ENCODE data around the gene BICD2.
A peak's percentile ranks its signal among the peaks of the same experiment; 100 is the strongest.
"Not testable (repeated sequence)": the region's sequence is repeated elsewhere in the genome, so short reads cannot be mapped to it uniquely, and the experiment has no call there.

BICD2 gene

DNA sequence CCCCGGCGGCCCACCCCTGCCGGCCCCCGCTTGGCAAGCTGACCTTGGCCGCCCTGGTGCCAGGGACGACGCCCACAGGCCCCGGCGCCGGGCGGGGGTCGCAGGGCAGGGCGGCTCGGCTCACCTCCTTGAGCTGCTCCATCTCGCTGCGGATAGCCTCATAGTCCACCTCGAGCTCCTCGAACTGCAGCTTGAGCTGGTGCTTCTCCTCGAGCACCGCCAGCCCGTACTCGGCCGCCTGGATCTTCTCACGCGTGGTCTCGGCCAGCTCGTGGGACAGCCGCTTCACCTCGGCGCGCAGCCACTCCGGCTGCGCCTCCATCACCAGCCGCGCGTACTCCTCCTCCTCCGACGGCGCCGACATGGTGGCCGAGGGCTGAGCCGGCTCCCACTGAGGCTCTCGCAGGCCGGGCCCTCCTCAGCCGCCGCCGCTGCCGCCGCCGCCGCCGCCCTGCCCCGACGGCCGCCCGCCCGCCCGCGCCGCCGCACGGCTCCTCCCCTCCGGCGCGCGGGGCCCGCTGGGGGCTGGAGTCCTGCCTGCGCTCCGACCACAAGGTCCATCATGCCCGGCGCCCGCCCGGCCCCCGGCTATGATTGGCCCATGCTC lies at the start of gene BICD2:
Gene BICD2 (minus strand): TSS at position 453 of the 607 bp plus-strand sequence. CDS start 89 bp downstream, at position 364.
- Histone ChIP-seq H3K4me1 (ENCODE audit: insufficient read depth, poor library complexity, severe bottlenecking) (peaks cover 6% of the 10 kb centered on the region), H3K36me3 (ENCODE audit: low read depth) (no peaks in the 10 kb centered on the region), H3K9me3 (ENCODE audit: severe bottlenecking) (no peaks in the 10 kb centered on the region), H3K27ac (ENCODE audit: poor library complexity, severe bottlenecking) (peak within 1 kb of the TSS; percentile 77), H3K27me3 (ENCODE audit: insufficient read depth, poor library complexity, severe bottlenecking) (no peaks in the 10 kb centered on the region), H3K4me3 (ENCODE audit: severe bottlenecking) (peak within 1 kb of the TSS; percentile 78)
- TF ChIP-seq, protein P1, sequence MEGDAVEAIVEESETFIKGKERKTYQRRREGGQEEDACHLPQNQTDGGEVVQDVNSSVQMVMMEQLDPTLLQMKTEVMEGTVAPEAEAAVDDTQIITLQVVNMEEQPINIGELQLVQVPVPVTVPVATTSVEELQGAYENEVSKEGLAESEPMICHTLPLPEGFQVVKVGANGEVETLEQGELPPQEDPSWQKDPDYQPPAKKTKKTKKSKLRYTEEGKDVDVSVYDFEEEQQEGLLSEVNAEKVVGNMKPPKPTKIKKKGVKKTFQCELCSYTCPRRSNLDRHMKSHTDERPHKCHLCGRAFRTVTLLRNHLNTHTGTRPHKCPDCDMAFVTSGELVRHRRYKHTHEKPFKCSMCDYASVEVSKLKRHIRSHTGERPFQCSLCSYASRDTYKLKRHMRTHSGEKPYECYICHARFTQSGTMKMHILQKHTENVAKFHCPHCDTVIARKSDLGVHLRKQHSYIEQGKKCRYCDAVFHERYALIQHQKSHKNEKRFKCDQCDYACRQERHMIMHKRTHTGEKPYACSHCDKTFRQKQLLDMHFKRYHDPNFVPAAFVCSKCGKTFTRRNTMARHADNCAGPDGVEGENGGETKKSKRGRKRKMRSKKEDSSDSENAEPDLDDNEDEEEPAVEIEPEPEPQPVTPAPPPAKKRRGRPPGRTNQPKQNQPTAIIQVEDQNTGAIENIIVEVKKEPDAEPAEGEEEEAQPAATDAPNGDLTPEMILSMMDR (IDR thresholded peaks at IDR 0.05; ENCODE audit: poor library complexity, severe bottlenecking): no peak
- ATAC-seq (ENCODE audit: low read depth) (no peak), DNase-seq (ENCODE audit: low spot score) (no peak)

DNA sequence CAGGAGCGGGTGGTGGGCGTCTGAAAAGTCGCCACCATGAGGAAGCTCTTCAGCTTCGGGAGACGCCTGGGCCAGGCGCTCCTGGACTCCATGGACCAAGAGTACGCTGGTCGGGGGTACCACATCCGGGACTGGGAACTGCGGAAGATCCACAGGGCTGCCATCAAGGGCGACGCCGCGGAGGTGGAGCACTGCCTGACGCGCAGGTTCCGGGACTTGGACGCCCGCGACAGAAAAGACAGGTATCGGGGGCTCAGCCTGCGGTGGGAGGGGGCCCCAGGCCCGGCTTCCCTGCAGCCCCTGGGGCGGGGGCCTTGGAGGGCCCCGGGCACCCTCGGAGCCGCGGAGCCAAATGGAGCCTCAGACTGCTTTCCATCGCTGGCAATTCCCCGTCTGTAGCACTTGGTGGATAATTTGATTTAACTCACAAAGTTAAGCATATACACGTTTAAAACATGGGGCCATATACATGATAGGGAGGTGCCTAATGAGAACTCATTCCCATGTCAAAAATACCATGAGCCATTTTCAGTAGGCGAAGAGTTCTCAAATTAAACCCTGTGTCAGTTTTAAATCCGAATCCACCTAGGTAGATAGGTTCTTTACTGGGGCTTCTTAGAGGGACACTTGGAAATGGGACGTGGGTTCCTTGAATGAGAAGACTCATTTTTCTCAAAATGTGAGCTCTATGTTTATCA lies 45.1 kb upstream of the BICD2 start:
- not testable (repeated sequence) for H3K27ac ChIP-seq (ENCODE audit: poor library complexity, severe bottlenecking); DNase-seq (ENCODE audit: low spot score); H3K36me3 ChIP-seq (ENCODE audit: low read depth); H3K4me1 ChIP-seq (ENCODE audit: insufficient read depth, poor library complexity, severe bottlenecking); H3K4me3 ChIP-seq (ENCODE audit: severe bottlenecking); H3K9me3 ChIP-seq (ENCODE audit: severe bottlenecking); ATAC-seq (ENCODE audit: low read depth)
- peaks cover 86% of the 10 kb centered on the region for H3K27me3 ChIP-seq (ENCODE audit: insufficient read depth, poor library complexity, severe bottlenecking)

DNA sequence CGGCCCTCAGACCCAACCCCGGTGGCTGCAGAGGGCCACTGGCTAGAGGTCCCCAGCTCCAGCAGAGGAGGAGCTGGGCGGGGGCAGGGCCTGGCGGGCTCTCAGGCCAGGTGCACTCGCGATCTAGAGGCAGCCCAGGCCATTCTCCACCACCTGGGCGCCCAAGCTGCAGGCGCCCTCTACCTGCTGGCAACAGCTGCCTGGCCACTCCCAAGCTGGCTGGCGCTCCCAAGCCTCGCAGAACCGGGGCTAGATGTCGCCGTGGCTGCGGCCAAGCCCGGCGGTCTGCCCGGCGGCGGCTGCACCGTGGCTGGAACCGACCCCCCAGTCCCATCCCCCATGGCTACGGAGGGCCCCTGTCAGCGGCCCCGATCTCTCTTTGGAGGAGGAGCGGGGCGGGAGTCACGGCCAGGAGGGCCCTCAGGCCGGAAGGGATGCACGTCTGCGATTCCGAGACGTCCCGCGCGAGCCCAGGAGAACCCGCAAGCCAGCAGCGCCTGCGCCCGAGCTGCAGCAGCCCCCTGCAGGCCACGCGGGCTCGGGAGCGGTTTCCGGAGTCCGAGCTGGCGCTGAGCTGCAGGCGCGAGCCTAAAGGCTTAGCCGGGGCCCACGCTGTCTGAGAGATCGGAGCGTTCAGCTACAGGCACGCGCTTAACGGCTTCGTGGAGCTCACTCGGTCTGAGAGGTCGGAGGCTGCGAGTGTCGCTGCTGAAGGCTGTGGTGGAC lies 44.3 kb upstream of the BICD2 start:
- peaks cover 77% of the 10 kb centered on the region for H3K27me3 ChIP-seq (ENCODE audit: insufficient read depth, poor library complexity, severe bottlenecking)
- TF ChIP-seq, protein P1 (IDR thresholded peaks at IDR 0.05; ENCODE audit: poor library complexity, severe bottlenecking): peak; percentile 23
- peak; percentile 79 for DNase-seq (ENCODE audit: low spot score)

DNA sequence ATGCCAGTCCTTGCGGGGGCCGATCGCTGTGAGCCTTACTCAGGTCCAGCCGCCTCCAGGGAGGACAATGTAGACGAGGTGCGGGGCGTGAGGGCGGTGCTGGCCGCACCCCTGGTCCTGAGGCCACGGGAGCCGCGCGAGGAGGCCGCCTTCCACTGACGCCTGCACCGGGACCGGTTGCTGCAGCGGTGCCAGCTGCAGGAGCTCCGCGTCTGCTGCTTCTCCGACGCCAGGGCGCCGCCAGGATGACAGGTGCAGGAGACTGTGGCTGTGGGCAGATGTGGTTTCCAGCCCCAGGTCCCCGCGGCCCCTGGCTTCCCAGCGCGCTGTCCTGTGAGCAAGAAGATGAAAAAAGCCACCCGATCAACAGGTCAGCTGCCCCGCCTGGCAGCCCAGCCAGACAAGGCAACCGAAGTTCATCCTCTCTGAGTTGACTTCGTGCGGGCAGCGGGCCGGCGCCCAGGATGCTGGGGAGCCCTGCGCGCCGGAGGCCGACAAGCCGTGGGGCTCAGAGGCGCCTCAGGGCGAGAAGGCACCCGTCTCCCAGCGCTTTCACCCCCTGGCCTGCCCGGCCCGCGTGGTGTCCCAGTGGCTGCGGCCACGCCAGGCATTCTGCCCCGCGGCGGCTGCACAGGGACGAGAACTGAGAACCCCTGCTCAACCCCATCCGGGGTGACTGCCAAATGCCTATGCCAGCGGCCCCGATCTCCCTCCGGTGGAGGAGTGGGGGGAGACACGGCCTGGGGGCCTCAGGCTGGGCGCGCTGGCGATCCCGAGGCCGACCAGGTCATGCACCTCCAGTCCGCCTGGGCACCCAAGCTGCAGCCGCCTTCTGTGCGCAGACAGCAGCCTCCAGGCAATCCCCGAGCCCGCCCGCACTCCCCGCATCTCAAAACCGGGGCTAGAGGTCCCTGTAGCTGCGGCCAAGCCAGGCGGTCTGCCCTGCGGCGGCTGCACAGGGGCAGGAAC lies 43.4 kb upstream of the BICD2 start:
- Histone ChIP-seq H3K36me3 (ENCODE audit: low read depth) (no peaks in the 10 kb centered on the region), H3K4me3 (ENCODE audit: severe bottlenecking) (no peak overlapping the region), H3K27ac (ENCODE audit: poor library complexity, severe bottlenecking) (no peak overlapping the region), H3K27me3 (ENCODE audit: insufficient read depth, poor library complexity, severe bottlenecking) (peaks cover 69% of the 10 kb centered on the region), H3K4me1 (ENCODE audit: insufficient read depth, poor library complexity, severe bottlenecking) (no peaks in the 10 kb centered on the region), H3K9me3 (ENCODE audit: severe bottlenecking) (no peaks in the 10 kb centered on the region)
- no peak for DNase-seq (ENCODE audit: low spot score)
- TF ChIP-seq, protein P1 (IDR thresholded peaks at IDR 0.05; ENCODE audit: poor library complexity, severe bottlenecking): no peak
- peak; percentile 23 for ATAC-seq (ENCODE audit: low read depth)

More for the DNA sequence above, 44.3 kb upstream of the BICD2 start:
- H3K9me3 ChIP-seq (ENCODE audit: severe bottlenecking): no peaks in the 10 kb centered on the region
- ATAC-seq (ENCODE audit: low read depth): peak; percentile 81
- no peaks in the 10 kb centered on the region for H3K36me3 ChIP-seq (ENCODE audit: low read depth)
- no peaks in the 10 kb centered on the region for H3K4me1 ChIP-seq (ENCODE audit: insufficient read depth, poor library complexity, severe bottlenecking)
- H3K27ac ChIP-seq (ENCODE audit: poor library complexity, severe bottlenecking): no peak overlapping the region
- no peak overlapping the region for H3K4me3 ChIP-seq (ENCODE audit: severe bottlenecking)

Data from RWPE2 (cell line).